NT2/D1 (cell line): ENCODE results near the gene CLMN.

ENCODE experiments used
- DNase-seq: peaks from one replicate; pipeline ENCODE4 v3.0.0-alpha.2; 2011; ENCODE audit warnings: low read depth, low spot score
- H3K27me3 ChIP-seq: 2 replicates; pipeline ENCODE4 v1.6.0; 2011; ENCODE audit warnings: mild to moderate bottlenecking; ENCODE audit not compliant: insufficient read length, insufficient read depth
- H3K36me3 ChIP-seq: 2 replicates; pipeline ENCODE4 v1.6.1; 2011; ENCODE audit warnings: mild to moderate bottlenecking, low read length, mixed read lengths; ENCODE audit not compliant: insufficient read depth, insufficient read length
- H3K4me1 ChIP-seq: 2 replicates; pipeline ENCODE4 v1.5.1; 2011; ENCODE audit not compliant: insufficient read depth, insufficient read length
- H3K4me3 ChIP-seq: 2 replicates; pipeline ENCODE4 v1.5.1; 2011; ENCODE audit warnings: low read depth; ENCODE audit not compliant: insufficient read length
- H3K9ac ChIP-seq: 2 replicates; pipeline ENCODE4 v1.6.0; 2011; ENCODE audit warnings: low read depth; ENCODE audit not compliant: insufficient read length
- H3K9me3 ChIP-seq: 2 replicates; pipeline ENCODE4 v1.5.1; 2011; ENCODE audit warnings: mild to moderate bottlenecking, low read length; ENCODE audit not compliant: insufficient read depth
- SUZ12 ChIP-seq: IDR thresholded peaks from 2 replicates; pipeline ENCODE4 v1.6.1; 2011; ENCODE audit not compliant: insufficient read length, insufficient read depth; ENCODE audit errors: extremely low read depth
- YY1 ChIP-seq: IDR thresholded peaks from 2 replicates; pipeline ENCODE4 v1.6.1; 2011; ENCODE audit not compliant: insufficient read length, insufficient read depth
- ZNF274 ChIP-seq: IDR thresholded peaks from 2 replicates; pipeline ENCODE4 v1.6.1; 2011; ENCODE audit warnings: mild to moderate bottlenecking, low read depth, low read length

Gene CLMN

DNA sequence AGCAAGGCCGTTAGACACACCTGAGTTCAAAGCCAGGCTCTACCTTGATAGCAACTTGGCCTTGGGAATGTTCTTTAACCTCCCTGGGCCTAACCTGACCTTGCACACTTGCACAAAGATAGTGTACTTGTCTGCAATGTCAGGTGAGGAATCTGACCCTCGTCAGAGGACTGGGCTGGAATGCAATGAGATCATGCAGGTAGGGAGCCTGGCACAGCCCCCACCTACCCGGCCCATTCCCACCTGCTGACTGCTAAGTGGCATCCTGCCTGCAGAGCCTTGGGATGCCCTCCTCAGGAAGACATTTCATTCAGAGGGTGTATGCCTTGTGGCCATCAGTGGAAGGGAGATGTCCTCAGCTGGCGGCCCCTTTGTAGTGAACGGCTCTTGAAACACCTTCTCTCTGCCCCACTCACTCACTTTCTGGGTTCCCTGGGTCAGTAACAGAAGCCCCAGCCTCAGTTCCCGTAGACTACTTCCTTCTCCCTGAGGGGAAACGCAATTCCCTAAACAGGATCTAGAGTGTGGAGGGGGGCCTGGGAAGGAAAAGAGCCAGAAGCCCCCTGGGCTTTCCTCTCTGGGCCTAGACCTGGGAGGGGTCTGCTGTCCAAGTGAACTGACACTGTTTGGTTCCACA, 94.3 kb downstream of the CLMN start:
- Histone ChIP-seq H3K9me3 (no peaks in the 10 kb centered on the region), H3K4me3 (no peak overlapping the region), H3K36me3 (no peaks in the 10 kb centered on the region), H3K4me1 (peaks cover 3% of the 10 kb centered on the region), H3K27me3 (no peaks in the 10 kb centered on the region), H3K9ac (no peak overlapping the region)
- TF ChIP-seq SUZ12 (no peak), YY1 (no peak), ZNF274 (no peak)
- DNase-seq: no peak

- Histone ChIP-seq H3K27me3 (no peaks in the 10 kb centered on the region), H3K9me3 (no peaks in the 10 kb centered on the region), H3K9ac (no peak overlapping the region), H3K4me1 (peaks cover 3% of the 10 kb centered on the region), H3K4me3 (no peak overlapping the region), H3K36me3 (no peaks in the 10 kb centered on the region)
- no peak for DNase-seq
- TF ChIP-seq YY1: no peak
- TF ChIP-seq ZNF274: no peak
- no peak for TF ChIP-seq SUZ12
These were observed 96.8 kb downstream of the CLMN start for GRCh38 chr14:95222870-95223398.

- H3K4me1 ChIP-seq: peaks cover 3% of the 10 kb centered on the region
- TF ChIP-seq SUZ12: no peak
- no peak for TF ChIP-seq ZNF274
- no peak for TF ChIP-seq YY1
- H3K36me3 ChIP-seq: no peaks in the 10 kb centered on the region
- H3K27me3 ChIP-seq: no peaks in the 10 kb centered on the region
- DNase-seq: no peak
- H3K4me3 ChIP-seq: no peak overlapping the region
- H3K9ac ChIP-seq: no peak overlapping the region
- no peaks in the 10 kb centered on the region for H3K9me3 ChIP-seq
These were observed 97.5 kb downstream of the CLMN start for GRCh38 chr14:95222151-95222631.

DNA sequence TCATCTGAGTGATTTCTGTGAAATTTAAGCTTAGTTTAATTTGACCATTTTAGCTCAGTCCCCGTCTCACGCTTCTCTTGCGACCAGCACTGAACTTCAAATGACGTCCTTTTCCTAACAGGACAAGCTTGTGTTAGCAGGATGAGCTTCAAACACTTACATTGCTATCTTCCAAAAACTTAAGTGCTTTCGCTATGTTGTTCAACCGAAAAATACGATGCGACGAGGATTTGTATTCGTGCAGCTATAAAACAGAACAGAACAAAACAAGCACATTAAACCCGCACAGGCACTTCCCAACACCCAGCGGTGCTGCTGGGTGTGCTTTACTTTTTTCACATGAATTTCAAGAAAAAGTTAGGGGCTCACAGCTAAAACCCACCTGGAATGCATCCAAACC, 98.2 kb downstream of the CLMN start:
- no peak for DNase-seq
- TF ChIP-seq ZNF274: no peak
- TF ChIP-seq YY1: no peak
- TF ChIP-seq SUZ12: no peak
- H3K9me3 ChIP-seq: no peaks in the 10 kb centered on the region

DNA sequence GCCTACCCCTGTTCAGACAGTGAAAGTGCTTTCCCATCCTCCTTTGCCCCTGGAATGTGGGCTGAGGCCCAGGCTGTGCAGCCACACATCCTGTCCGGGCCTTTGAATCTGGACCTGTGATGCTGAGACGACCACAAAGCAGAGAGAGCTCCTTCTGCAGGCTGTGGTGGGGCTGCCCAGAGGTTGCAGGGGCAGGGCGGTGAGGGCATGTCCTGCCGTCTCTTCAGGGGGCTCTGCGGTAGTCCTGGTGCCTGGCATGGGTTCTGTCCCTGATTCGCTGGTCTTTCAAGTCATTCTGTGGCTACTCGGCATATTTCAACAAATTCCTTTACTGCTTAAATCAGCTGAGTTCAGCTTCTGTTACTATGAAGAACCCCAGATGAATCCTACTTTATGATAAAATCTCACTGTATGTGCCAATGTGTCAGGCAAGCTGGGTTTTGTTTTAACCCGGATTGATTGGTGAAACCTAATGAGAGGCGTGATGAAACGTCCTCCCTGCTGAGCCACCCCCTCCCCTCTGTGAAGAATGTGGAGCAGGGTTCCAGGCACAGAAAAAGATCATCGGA, 99.0 kb downstream of the CLMN start:
- no peak overlapping the region for H3K4me3 ChIP-seq
- no peaks in the 10 kb centered on the region for H3K4me1 ChIP-seq
- H3K36me3 ChIP-seq: no peaks in the 10 kb centered on the region
- DNase-seq: no peak
- H3K9me3 ChIP-seq: no peaks in the 10 kb centered on the region
- no peaks in the 10 kb centered on the region for H3K27me3 ChIP-seq
- TF ChIP-seq YY1 (no peak), SUZ12 (no peak), ZNF274 (no peak)
- H3K9ac ChIP-seq: no peak overlapping the region

More for the DNA sequence above, 98.2 kb downstream of the CLMN start:
- no peak overlapping the region for H3K9ac ChIP-seq
- H3K27me3 ChIP-seq: no peaks in the 10 kb centered on the region
- no peaks in the 10 kb centered on the region for H3K4me1 ChIP-seq
- H3K36me3 ChIP-seq: no peaks in the 10 kb centered on the region
- no peak overlapping the region for H3K4me3 ChIP-seq

DNA sequence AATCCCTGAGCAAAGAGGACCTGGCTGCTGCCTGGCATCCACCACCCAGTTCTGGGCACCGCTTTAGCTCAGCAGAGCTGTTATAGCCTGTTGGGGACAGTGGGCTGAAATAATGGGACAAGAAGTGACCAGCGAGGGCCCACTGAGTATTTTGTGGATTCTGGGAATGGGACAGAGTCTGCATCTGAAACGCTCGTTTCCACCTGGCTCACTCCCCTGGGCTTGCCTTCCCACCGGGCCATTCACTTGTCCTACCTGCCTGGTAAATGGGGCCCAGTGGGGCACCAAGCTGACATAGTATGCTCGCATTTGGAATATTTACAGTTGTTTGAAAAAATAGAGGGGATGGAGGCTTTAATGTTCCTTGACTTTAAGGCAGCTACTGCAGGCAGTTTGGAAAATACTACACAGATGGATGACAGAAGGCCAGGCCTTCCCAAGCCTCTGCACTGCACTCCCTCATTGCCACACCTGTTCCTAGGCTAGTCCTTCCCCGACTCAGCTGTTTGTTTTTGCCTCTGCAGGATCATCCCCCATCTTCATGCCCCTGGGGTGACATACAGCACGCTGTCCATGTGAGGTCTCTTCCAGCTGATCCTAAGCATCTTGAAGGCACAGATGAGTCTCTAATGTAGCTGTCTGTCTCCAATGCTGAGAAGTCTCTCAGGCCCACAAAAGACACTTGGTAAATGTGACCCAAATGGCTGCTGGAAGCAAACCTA, 101.1 kb downstream of the CLMN start:
- no peak for DNase-seq
- no peaks in the 10 kb centered on the region for H3K36me3 ChIP-seq
- no peaks in the 10 kb centered on the region for H3K27me3 ChIP-seq
- no peak for TF ChIP-seq ZNF274
- no peak overlapping the region for H3K9ac ChIP-seq
- no peak overlapping the region for H3K4me3 ChIP-seq
- H3K4me1 ChIP-seq: no peaks in the 10 kb centered on the region
- no peaks in the 10 kb centered on the region for H3K9me3 ChIP-seq

- no peak for TF ChIP-seq YY1
- no peaks in the 10 kb centered on the region for H3K4me1 ChIP-seq
- no peak overlapping the region for H3K9ac ChIP-seq
- no peaks in the 10 kb centered on the region for H3K36me3 ChIP-seq
- H3K4me3 ChIP-seq: no peak overlapping the region
- DNase-seq: no peak
- H3K27me3 ChIP-seq: no peaks in the 10 kb centered on the region
- no peaks in the 10 kb centered on the region for H3K9me3 ChIP-seq
These were observed 101.7 kb downstream of the CLMN start for GRCh38 chr14:95218006-95218405.
